Neutrophil (primary cell): ENCODE results near the gene CCL24.
"Not testable (repeated sequence)": the region's sequence is repeated elsewhere in the genome, so short reads cannot be mapped to it uniquely, and the experiment has no call there.

Source experiments
- H3K27ac ChIP-seq: fragments of 200-600 bp; sonication (generic); 2 replicates; pipeline ENCODE4 v1.5.1; 2016; ENCODE audit warnings: mild to moderate bottlenecking, moderate library complexity
- H3K27me3 ChIP-seq: fragments of 200-600 bp; sonication (generic); 2 replicates; pipeline ENCODE4 v1.6.0; 2016; ENCODE audit warnings: mild to moderate bottlenecking
- H3K36me3 ChIP-seq: fragments of 200-600 bp; sonication (generic); 2 replicates; pipeline ENCODE4 v1.5.1; 2017
- H3K4me1 ChIP-seq, 2 experiments: fragments of 200-600 bp in 1 of 2; sonication (generic) in 1 of 2; 1 replicate in 1 of 2; 2 replicates in 1 of 2; pipeline versions ENCODE4 v1.5.1 to v1.6.1; 2013 to 2016; ENCODE audit warnings: low read depth in 1 of 2, low read length in 1 of 2, mild to moderate bottlenecking in 1 of 2, moderate library complexity in 1 of 2; ENCODE audit not compliant: control insufficient read depth in 1 of 2, insufficient read depth in 1 of 2
- H3K4me3 ChIP-seq, 2 experiments: fragments of 200-600 bp in 1 of 2; sonication (generic) in 1 of 2; 1 replicate in 1 of 2; 2 replicates in 1 of 2; pipeline ENCODE4 v1.5.1; 2013 to 2016; ENCODE audit warnings: low read depth in 1 of 2, low read length in 1 of 2, mild to moderate bottlenecking in 1 of 2, moderate library complexity in 1 of 2
- H3K9me3 ChIP-seq: fragments of 200-600 bp; sonication (generic); 2 replicates; pipeline ENCODE4 v1.5.1; 2016
- TF ChIP-seq, protein P1 (sequence below): fragments of 200-600 bp; sonication (generic); IDR thresholded peaks from 2 replicates; pipeline ENCODE4 v1.5.1; 2016; ENCODE audit warnings: antibody characterized with exemption

The CCL24 gene

DNA sequence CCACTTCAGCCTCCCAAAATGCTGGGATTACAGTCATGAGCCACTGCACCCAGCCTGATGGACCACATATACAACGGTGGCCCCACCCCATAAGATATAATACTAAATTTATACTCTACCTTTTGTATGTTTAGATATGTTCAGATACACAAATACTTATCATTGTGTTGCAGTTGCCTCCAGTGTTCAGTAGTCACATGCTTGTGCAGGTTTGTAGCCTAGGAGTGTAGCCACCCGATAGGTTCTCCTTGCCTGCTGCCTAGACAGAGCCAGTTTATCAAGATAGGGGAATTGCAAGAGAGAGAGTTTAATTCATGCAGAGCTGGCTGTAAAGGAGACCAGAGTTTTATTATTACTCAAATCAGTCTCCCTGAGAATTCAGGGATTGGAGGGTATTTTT is 9.6 kb downstream of the CCL24 start:
- TF ChIP-seq, protein P1, sequence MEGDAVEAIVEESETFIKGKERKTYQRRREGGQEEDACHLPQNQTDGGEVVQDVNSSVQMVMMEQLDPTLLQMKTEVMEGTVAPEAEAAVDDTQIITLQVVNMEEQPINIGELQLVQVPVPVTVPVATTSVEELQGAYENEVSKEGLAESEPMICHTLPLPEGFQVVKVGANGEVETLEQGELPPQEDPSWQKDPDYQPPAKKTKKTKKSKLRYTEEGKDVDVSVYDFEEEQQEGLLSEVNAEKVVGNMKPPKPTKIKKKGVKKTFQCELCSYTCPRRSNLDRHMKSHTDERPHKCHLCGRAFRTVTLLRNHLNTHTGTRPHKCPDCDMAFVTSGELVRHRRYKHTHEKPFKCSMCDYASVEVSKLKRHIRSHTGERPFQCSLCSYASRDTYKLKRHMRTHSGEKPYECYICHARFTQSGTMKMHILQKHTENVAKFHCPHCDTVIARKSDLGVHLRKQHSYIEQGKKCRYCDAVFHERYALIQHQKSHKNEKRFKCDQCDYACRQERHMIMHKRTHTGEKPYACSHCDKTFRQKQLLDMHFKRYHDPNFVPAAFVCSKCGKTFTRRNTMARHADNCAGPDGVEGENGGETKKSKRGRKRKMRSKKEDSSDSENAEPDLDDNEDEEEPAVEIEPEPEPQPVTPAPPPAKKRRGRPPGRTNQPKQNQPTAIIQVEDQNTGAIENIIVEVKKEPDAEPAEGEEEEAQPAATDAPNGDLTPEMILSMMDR = no peak
- no peaks in the 10 kb centered on the region for H3K4me1 ChIP-seq
- H3K9me3 ChIP-seq = peaks cover 9% of the 10 kb centered on the region
- no peaks in the 10 kb centered on the region for H3K27me3 ChIP-seq
- no peak overlapping the region for H3K27ac ChIP-seq
- no peaks in the 10 kb centered on the region for H3K36me3 ChIP-seq
- no peak overlapping the region for H3K4me3 ChIP-seq

DNA sequence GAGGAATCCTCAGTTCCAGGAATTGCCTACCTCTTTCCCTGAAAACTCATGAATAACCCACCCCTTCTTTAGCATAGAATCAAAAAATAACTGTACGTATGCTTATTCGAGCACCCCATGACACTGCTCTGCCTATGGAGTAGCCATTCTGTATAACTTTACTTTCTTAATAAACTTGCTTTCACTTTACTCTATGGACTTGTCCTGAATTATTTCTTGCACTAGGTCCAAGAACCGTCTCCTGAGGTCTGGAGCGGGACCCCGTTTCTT is 11.1 kb downstream of the CCL24 start:
- Histone ChIP-seq H3K36me3 (no peaks in the 10 kb centered on the region), H3K4me3 (no peak overlapping the region), H3K9me3 (peaks cover 9% of the 10 kb centered on the region), H3K27me3 (no peaks in the 10 kb centered on the region), H3K4me1 (no peaks in the 10 kb centered on the region), H3K27ac (no peak overlapping the region)
- TF ChIP-seq, protein P1 = no peak

DNA sequence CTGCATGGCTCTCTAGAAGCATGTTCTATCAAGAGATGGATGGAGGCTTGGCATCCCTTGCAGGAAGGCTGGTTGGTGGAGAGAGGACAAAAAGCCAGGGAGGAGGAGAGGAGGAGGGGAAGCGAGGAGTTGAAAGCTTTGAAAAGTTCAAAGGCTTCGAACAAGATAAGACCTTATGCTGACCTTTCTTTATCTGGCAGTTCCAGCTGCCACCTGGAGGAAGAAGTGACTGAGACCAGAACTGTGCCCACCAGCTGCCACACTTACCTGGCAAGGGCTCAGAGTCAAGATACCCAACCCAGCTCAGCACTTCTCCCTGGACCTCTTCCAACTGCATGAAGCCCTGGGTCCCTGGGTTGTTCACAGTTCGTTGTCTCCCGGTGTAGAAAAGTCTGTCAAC is 14.8 kb downstream of the CCL24 start:
- no peak overlapping the region for H3K27ac ChIP-seq
- no peaks in the 10 kb centered on the region for H3K9me3 ChIP-seq
- TF ChIP-seq, protein P1 = no peak
- no peak overlapping the region for H3K4me3 ChIP-seq
- H3K4me1 ChIP-seq = no peaks in the 10 kb centered on the region
- H3K27me3 ChIP-seq = no peaks in the 10 kb centered on the region
- no peaks in the 10 kb centered on the region for H3K36me3 ChIP-seq

DNA sequence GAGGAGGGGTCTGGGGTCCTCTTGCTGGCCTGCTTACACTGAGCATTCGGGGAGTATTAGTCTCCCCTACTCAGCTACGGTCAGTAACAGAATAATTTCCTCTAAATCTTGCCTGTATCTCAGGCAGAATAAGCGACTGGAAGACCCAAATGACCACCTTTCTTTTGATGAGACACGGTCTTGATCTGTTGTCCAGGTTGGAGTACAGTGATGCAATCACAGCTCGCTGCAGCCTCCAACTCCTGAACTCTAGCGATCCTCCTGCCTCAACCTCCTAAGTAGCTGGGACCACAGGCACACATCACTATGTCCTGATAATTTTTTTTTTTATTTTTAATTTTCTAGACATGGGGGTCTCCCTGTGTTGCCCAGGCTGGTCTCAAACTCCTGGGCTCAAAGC is 17.2 kb downstream of the CCL24 start:
- H3K27ac ChIP-seq = no peak overlapping the region
- H3K27me3 ChIP-seq = no peaks in the 10 kb centered on the region
- TF ChIP-seq, protein P1 = no peak
- H3K4me3 ChIP-seq = no peak overlapping the region
- no peaks in the 10 kb centered on the region for H3K4me1 ChIP-seq
- H3K9me3 ChIP-seq = no peaks in the 10 kb centered on the region
- H3K36me3 ChIP-seq = no peaks in the 10 kb centered on the region

DNA sequence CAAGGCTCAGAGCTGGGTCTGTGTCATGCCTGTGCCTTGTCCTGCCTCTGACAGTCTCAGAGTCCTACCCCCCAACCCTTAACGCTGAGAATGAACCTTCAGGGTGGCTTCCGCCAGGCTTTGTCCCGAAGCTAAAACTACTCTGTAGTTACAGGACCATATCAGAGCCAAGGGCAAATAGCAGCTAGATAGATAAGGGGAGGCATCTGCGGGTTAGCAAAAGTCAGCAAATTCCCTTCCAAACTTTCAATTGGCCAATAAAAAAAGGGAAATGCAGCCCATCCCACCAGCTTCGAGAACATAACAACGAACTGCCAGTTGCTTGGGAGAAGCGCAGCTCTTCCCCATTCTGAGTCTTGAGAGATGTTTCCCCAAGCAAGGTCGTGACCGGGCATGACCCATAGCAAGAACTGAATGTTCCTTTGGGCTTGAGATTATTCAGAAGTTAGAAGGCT is 17.7 kb downstream of the CCL24 start:
- H3K36me3 ChIP-seq = no peaks in the 10 kb centered on the region
- H3K4me1 ChIP-seq = no peaks in the 10 kb centered on the region
- no peaks in the 10 kb centered on the region for H3K27me3 ChIP-seq
- H3K27ac ChIP-seq = no peak overlapping the region
- TF ChIP-seq, protein P1 = no peak
- no peaks in the 10 kb centered on the region for H3K9me3 ChIP-seq
- no peak overlapping the region for H3K4me3 ChIP-seq

DNA sequence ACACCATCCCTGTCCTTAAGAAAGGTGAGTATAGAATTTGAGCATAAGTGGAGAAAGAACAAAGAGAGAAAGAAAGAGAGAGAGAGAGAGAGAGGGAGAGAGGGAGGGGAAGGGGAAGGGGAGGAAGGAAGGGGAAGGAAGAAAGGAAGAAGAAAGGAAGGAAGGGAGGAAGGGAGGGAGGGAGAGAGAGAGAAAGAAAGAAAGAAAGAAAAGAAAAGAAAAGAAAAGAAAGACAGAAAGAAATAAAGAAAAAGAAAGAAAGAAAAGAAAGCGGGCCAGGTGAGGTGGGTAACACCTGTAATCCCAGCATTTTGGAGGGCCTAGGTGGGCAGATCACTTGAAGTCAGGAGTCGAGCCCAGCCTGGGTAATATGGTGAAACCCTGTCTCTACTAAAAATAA is 19.9 kb downstream of the CCL24 start:
- no peaks in the 10 kb centered on the region for H3K9me3 ChIP-seq
- H3K36me3 ChIP-seq = no peaks in the 10 kb centered on the region
- H3K27me3 ChIP-seq = no peaks in the 10 kb centered on the region
- no peaks in the 10 kb centered on the region for H3K4me1 ChIP-seq
- TF ChIP-seq, protein P1 = no peak
- no peak overlapping the region for H3K27ac ChIP-seq
- H3K4me3 ChIP-seq = no peak overlapping the region

DNA sequence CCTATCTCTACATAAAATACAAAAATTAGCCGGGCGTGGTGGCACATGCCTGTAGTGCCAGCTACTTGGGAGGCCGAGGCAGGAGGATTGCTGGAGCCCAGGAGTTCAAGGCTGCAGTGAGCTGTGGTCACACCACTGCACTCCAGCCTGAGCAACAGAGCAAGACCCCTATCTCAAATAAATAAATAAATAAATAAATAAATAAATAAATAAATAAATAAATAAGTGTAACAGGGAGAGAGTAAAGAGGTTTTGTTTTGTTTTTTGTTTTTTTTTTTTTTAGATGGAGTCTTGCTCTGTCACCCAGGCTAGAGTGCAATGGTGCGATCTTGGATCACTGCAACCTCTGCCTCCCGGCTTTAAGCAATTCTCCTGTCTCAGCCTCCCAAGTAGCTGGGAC is 21.0 kb downstream of the CCL24 start:
- not testable (repeated sequence) for H3K4me3 ChIP-seq, H3K27ac ChIP-seq, H3K27me3 ChIP-seq, H3K4me1 ChIP-seq, H3K36me3 ChIP-seq, H3K9me3 ChIP-seq
